Right atrium auricular region (tissue), 2 donors: Measurements from ENCODE around the gene CADM4. TPM values are rescaled to one million over a fixed set of nuclear protein-coding genes. Genes with fewer than 3 reads are reported as not detected.

ENCODE experiments used
- DNase-seq: peaks from one replicate; pipeline ENCODE4 v3.0.0-alpha.2; 2019; ENCODE audit warnings: low spot score
- H3K27ac ChIP-seq, 2 donors: fragments of 200-600 bp; sonication (generic); 1 replicate in 1 of 2; 2 replicates in 1 of 2; pipeline ENCODE4 v1.5.1; 2016 to 2019
- H3K27me3 ChIP-seq, 2 donors: fragments of 200-600 bp; sonication (generic); one replicate each; pipeline versions ENCODE4 v1.5.1 to v1.6.0; 2017 to 2019
- H3K36me3 ChIP-seq: fragments of 200-600 bp; sonication (generic); one replicate; pipeline ENCODE4 v1.5.1; 2016
- H3K4me1 ChIP-seq, 2 donors: fragments of 200-600 bp; sonication (generic); one replicate each; pipeline versions ENCODE4 v1.5.1 to v1.6.0; 2017 to 2019
- H3K4me3 ChIP-seq, 2 donors: fragments of 200-600 bp; sonication (generic); 1 replicate in 1 of 2; 2 replicates in 1 of 2; pipeline ENCODE4 v1.5.1; 2017 to 2019; ENCODE audit warnings: mild to moderate bottlenecking in 1 of 2, moderate library complexity in 1 of 2
- H3K9me3 ChIP-seq, 2 donors: fragments of 200-600 bp; sonication (generic); one replicate each; pipeline ENCODE4 v1.5.1; 2019
- total RNA-seq, 2 donors: library from RNA; depleted of rRNA; stranded (reverse); fragments of >200 nt; gene quantifications; one replicate each; pipeline ENCODE4 v1.1.0, GENCODE V29; 2016
- TF ChIP-seq, protein P1 (sequence below), 2 donors: fragments of 200-600 bp; sonication (generic); IDR thresholded peaks; one replicate each; pipeline ENCODE4 v1.5.1; 2019; ENCODE audit warnings: antibody characterized with exemption in 2 of 2

The CADM4 gene
- total RNA-seq, 2 donors from 2014 or later: 6.6 to 9.6 TPM

DNA sequence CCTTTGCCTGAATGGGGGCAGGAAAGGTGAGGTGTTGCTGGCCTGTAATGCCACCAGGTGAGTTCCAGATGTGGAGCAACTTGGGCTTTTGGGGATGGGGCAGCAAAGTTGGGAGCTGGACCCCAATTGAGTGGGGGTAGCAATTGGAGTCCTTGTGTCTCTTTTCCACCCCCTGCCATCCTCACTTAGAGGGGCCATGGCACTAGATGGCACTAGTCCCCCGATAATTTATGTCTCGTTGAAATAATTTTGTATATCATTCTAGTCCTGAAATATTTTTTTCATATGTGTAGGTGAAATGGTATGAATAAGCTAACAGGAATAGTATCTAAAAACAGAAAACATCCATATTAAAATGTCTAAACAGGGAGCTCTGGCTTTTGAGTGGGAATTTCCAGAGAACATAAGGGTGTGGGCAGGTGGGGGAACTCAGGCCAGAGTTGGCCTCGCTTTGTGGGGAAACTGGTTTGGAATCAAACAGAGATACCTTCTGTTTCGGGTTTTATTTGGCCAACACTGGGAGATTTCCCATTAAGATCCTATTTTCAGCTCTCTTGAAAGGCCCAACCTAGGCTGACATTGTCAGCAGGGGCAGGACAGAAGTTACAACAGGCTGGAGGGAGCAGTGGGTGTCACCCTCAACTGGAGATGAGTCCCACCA lies 39.9 kb downstream of the CADM4 start:
- no peak for DNase-seq
- Histone ChIP-seq H3K4me1 (peaks cover 0 to 25% of the 10 kb centered on the region in 2 donors), H3K9me3 (no peaks in the 10 kb centered on the region), H3K27ac (no peak overlapping the region), H3K4me3 (no peak overlapping the region), H3K27me3 (no peaks in the 10 kb centered on the region), H3K36me3 (peaks cover 17% of the 10 kb centered on the region)
- TF ChIP-seq, protein P1, sequence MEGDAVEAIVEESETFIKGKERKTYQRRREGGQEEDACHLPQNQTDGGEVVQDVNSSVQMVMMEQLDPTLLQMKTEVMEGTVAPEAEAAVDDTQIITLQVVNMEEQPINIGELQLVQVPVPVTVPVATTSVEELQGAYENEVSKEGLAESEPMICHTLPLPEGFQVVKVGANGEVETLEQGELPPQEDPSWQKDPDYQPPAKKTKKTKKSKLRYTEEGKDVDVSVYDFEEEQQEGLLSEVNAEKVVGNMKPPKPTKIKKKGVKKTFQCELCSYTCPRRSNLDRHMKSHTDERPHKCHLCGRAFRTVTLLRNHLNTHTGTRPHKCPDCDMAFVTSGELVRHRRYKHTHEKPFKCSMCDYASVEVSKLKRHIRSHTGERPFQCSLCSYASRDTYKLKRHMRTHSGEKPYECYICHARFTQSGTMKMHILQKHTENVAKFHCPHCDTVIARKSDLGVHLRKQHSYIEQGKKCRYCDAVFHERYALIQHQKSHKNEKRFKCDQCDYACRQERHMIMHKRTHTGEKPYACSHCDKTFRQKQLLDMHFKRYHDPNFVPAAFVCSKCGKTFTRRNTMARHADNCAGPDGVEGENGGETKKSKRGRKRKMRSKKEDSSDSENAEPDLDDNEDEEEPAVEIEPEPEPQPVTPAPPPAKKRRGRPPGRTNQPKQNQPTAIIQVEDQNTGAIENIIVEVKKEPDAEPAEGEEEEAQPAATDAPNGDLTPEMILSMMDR (IDR thresholded peaks at IDR 0.05): no peak

- H3K27me3 ChIP-seq: no peaks in the 10 kb centered on the region
- DNase-seq: no peak
- no peak overlapping the region for H3K27ac ChIP-seq
- peaks cover 17% of the 10 kb centered on the region for H3K36me3 ChIP-seq
- H3K9me3 ChIP-seq: no peaks in the 10 kb centered on the region
- no peak overlapping the region for H3K4me3 ChIP-seq
- H3K4me1 ChIP-seq: peaks cover 0 to 36% of the 10 kb centered on the region in 2 donors
- TF ChIP-seq, protein P1 (IDR thresholded peaks at IDR 0.05): no peak
Observed at GRCh38 chr19:43598445-43599240, 41.0 kb downstream of the CADM4 start.

DNA sequence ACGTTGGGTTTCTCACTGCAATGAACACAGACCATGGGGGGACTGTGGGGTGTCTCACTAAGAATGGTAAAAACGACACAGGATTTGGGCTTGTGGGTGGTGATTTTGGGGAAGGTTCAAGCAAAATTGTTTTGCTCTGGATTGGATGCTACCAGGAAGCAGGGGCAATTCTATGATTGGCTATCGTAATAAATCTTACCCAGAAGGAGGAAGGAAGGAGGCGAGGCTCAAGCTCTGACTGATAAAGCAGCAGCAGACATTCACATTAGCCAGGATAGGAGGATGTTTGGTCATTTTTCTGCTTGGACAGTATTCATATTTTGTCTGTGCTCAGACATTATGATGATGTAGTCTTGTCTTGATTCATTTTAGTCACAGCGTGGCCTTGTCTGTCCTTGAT lies 41.8 kb downstream of the CADM4 start:
- peaks cover 21% of the 10 kb centered on the region for H3K36me3 ChIP-seq
- H3K27ac ChIP-seq: no peak overlapping the region

DNA sequence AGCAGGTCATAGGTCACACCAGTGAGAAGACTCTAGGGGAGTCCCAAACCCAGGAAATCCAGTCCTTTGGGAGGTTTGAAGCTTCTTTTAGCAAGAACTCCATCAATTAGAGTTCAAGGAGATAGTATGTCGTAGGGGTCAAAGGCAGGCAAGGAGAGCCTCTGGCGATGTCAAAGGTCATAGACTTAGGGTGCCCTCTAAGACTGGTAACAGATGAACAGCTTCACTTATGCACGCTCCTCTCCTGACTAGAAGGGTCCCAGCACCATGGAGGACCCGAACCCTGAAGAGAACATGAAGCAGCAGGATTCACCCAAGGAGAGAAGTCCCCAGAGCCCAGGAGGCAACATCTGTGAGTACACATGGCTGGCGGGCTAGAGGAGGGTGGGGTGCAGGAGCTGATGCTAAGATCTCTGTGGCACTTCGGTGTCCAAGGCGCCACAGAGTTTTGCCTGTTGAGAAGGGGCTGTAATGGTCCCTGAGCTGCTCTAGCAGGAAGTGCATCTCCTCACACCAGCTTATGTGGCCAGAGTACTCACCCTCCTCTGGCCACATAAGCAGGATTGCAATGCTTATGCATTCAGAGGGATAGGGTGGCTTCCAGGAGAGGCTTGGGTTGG lies 42.7 kb downstream of the CADM4 start:
- Histone ChIP-seq H3K4me1 (peaks cover 0 to 44% of the 10 kb centered on the region in 2 donors), H3K27ac (peak overlapping the region; percentile 96)
- DNase-seq: no peak

More for the DNA sequence above, 41.8 kb downstream of the CADM4 start:
- Histone ChIP-seq H3K4me1 (peaks cover 0 to 44% of the 10 kb centered on the region in 2 donors), H3K27me3 (no peaks in the 10 kb centered on the region), H3K9me3 (no peaks in the 10 kb centered on the region), H3K4me3 (no peak overlapping the region)
- no peak for DNase-seq
- TF ChIP-seq, protein P1 (IDR thresholded peaks at IDR 0.05): no peak

GRCh38 chr19:43595999-43596841 lies 43.4 kb downstream of the CADM4 start, which contains the start of the genes IRGQ and ZNF576:
Gene IRGQ, minus strand, starts transcription at chr19:43596134. Its CDS starts 796 bp downstream, at chr19:43595338.
Gene ZNF576, plus strand, starts transcription at chr19:43596595. Its CDS starts 514 bp downstream, at chr19:43597109.
- Histone ChIP-seq H3K4me1 (peaks cover 0 to 41% of the 10 kb centered on the region in 2 donors), H3K27me3 (no peaks in the 10 kb centered on the region)

More for the DNA sequence above, 42.7 kb downstream of the CADM4 start:
- Histone ChIP-seq H3K4me3 (peak overlapping the region; percentile 52 to 67), H3K9me3 (no peaks in the 10 kb centered on the region), H3K27me3 (no peaks in the 10 kb centered on the region), H3K36me3 (peaks cover 30% of the 10 kb centered on the region)
- TF ChIP-seq, protein P1 (IDR thresholded peaks at IDR 0.05): no peak

More at GRCh38 chr19:43595999-43596841, 43.4 kb downstream of the CADM4 start, which contains the start of the genes IRGQ and ZNF576:
- Histone ChIP-seq H3K36me3 (peaks cover 38% of the 10 kb centered on the region), H3K27ac (peak within 1 kb of the TSS; percentile 96), H3K9me3 (no peaks in the 10 kb centered on the region), H3K4me3 (peak within 1 kb of the TSS; percentile 67 to 69)
- peak; percentile 100 for DNase-seq
- TF ChIP-seq, protein P1 (IDR thresholded peaks at IDR 0.05): no peak
